IMR-90 (cell line): ENCODE data around the gene NR5A2. TPM values are rescaled to one million over a fixed set of nuclear protein-coding genes. Genes with fewer than 3 reads are reported as not detected.
A peak's percentile ranks its signal among the peaks of the same experiment; 100 is the strongest.

Experiments used
- ATAC-seq: fragments of 200-7000 bp; cut with Tn5 transposase; 2 replicates; pipeline ENCODE4 v1.9.1; 2020; ENCODE audit warnings: low read depth, mild to moderate bottlenecking, moderate library complexity
- BruUV-seq: library from RNA; stranded (reverse); fragments of 400-500 nt; replicated peaks from 2 replicates; lab custom pipeline; 2021; lab: Mats Ljungman, UMichigan
- CTCF ChIA-PET: fragments of 300-600 bp; formaldehyde crosslinking; extraction: SDS; loops from one replicate; lab custom pipeline; 2021; ENCODE audit warnings: antibody characterized with exemption; lab: Yijun Ruan, JAX
- POLR2A ChIA-PET: fragments of 300-600 bp; sonication (Branson Sonifier 250); formaldehyde crosslinking; loops from one replicate; lab custom pipeline; 2022; ENCODE audit warnings: antibody characterized with exemption; ENCODE audit not compliant: unreplicated experiment; lab: Charles Lee
- DNase-seq: peaks from one replicate; pipeline ENCODE4 v3.0.0; 2013
- H2AFZ ChIP-seq: replicated peaks from 2 replicates; pipeline ENCODE3; 2013; ENCODE audit warnings: low read length, mild to moderate bottlenecking; ENCODE audit not compliant: poor library complexity
- H2AK5ac ChIP-seq: 2 replicates; pipeline ENCODE4 v1.6.1; 2013; ENCODE audit warnings: low read depth, low read length, inconsistent platforms
- H2AK9ac ChIP-seq: replicated peaks from 2 replicates; pipeline ENCODE3; 2013; ENCODE audit warnings: mild to moderate bottlenecking, low read depth, low read length, moderate library complexity; ENCODE audit not compliant: poor library complexity
- H2BK120ac ChIP-seq: 2 replicates; pipeline ENCODE4 v1.6.1; 2013; ENCODE audit warnings: low read depth, low read length, inconsistent platforms
- H2BK15ac ChIP-seq: 3 replicates; pipeline ENCODE4 v1.6.1; 2013; ENCODE audit warnings: low read depth, low read length, inconsistent platforms
- H2BK20ac ChIP-seq: 2 replicates; pipeline ENCODE4 v1.6.1; 2013; ENCODE audit warnings: low read depth, mild to moderate bottlenecking, inconsistent platforms, low read length, moderate library complexity
- H2BK5ac ChIP-seq: 2 replicates; pipeline ENCODE4 v1.6.1; 2013; ENCODE audit warnings: mild to moderate bottlenecking, low read depth, low read length, inconsistent platforms; ENCODE audit not compliant: poor library complexity, severe bottlenecking
- H3K14ac ChIP-seq: replicated peaks from 2 replicates; pipeline ENCODE4 v1.6.1; 2013; ENCODE audit warnings: low read depth, low read length, inconsistent platforms
- H3K18ac ChIP-seq: 2 replicates; pipeline ENCODE4 v1.6.1; 2013; ENCODE audit warnings: low read depth, low read length, control low read depth
- H3K23ac ChIP-seq: 2 replicates; pipeline ENCODE4 v1.6.1; 2013; ENCODE audit warnings: low read depth, low read length, inconsistent platforms
- H3K27ac ChIP-seq: 2 replicates; pipeline ENCODE4 v1.5.1; 2013; ENCODE audit warnings: mild to moderate bottlenecking, control low read depth, low read length; ENCODE audit not compliant: insufficient read depth
- H3K27me3 ChIP-seq: 2 replicates; pipeline ENCODE4 v1.6.1; 2013; ENCODE audit warnings: low read length; ENCODE audit not compliant: control insufficient read depth, insufficient read depth
- H3K36me3 ChIP-seq: 2 replicates; pipeline ENCODE4 v1.6.1; 2013; ENCODE audit warnings: low read length, mixed read lengths; ENCODE audit not compliant: control insufficient read depth, insufficient read depth
- H3K4ac ChIP-seq: 2 replicates; pipeline ENCODE4 v1.6.1; 2013; ENCODE audit warnings: low read depth, low read length, inconsistent platforms
- H3K4me1 ChIP-seq: 2 replicates; pipeline ENCODE4 v1.6.1; 2013; ENCODE audit warnings: low read length, mixed read lengths; ENCODE audit not compliant: control insufficient read depth, insufficient read depth
- H3K4me2 ChIP-seq: 2 replicates; pipeline ENCODE4 v1.6.1; 2013; ENCODE audit warnings: low read depth, mild to moderate bottlenecking, control low read depth, low read length, moderate library complexity
- H3K4me3 ChIP-seq: 2 replicates; pipeline ENCODE4 v1.5.1; 2013; ENCODE audit warnings: low read depth, mild to moderate bottlenecking, control low read depth, low read length, moderate library complexity; ENCODE audit not compliant: insufficient read depth
- H3K56ac ChIP-seq: 2 replicates; pipeline ENCODE4 v1.6.1; 2013; ENCODE audit warnings: low read length, inconsistent platforms; ENCODE audit not compliant: insufficient read depth; ENCODE audit errors: extremely low read depth
- H3K79me1 ChIP-seq, 2 experiments: 2 replicates each; pipeline ENCODE4 v1.6.1; 2013; ENCODE audit warnings: low read length in 2 of 2, inconsistent platforms in 1 of 2, low read depth in 1 of 2
- H3K9ac ChIP-seq: 2 replicates; pipeline ENCODE4 v1.6.1; 2013; ENCODE audit warnings: low read depth, low read length, control low read depth
- H3K9me1 ChIP-seq: 2 replicates; pipeline ENCODE4 v1.6.1; 2013; ENCODE audit warnings: low read length, inconsistent platforms; ENCODE audit not compliant: insufficient read depth
- H3K9me3 ChIP-seq: 2 replicates; pipeline ENCODE4 v1.6.1; 2013; ENCODE audit warnings: low read length; ENCODE audit not compliant: control insufficient read depth, insufficient read depth
- H4K20me1 ChIP-seq: 2 replicates; pipeline ENCODE4 v1.6.1; 2013; ENCODE audit warnings: low read length, inconsistent platforms; ENCODE audit not compliant: insufficient read depth
- H4K5ac ChIP-seq: 2 replicates; pipeline ENCODE4 v1.6.1; 2013; ENCODE audit warnings: mild to moderate bottlenecking, low read depth, low read length, control low read depth
- H4K8ac ChIP-seq, 2 experiments: 2 replicates each; pipeline ENCODE4 v1.6.1; 2013; ENCODE audit warnings: low read depth in 2 of 2, low read length in 2 of 2, control low read depth in 1 of 2, inconsistent platforms in 1 of 2
- H4K91ac ChIP-seq: 2 replicates; pipeline ENCODE4 v1.6.1; 2013; ENCODE audit warnings: low read depth, low read length, inconsistent platforms; ENCODE audit not compliant: insufficient read depth
- BHLHE40 ChIP-seq: fragments of 150-350 bp; IDR thresholded peaks from 2 replicates; pipeline ENCODE4 v1.6.1; 2016; ENCODE audit warnings: mild to moderate bottlenecking, low read depth, low read length
- CEBPB ChIP-seq: IDR thresholded peaks from 2 replicates; pipeline ENCODE4 v1.6.1; 2012; ENCODE audit warnings: low read depth, low read length, improper control_type of control experiment
- FOS ChIP-seq: fragments of 150-350 bp; IDR thresholded peaks from 2 replicates; pipeline ENCODE4 v1.6.1; 2016; ENCODE audit warnings: low read depth, low read length
- MAFK ChIP-seq: IDR thresholded peaks from 2 replicates; pipeline ENCODE4 v1.6.1; 2012; ENCODE audit warnings: low read depth, low read length, improper control_type of control experiment
- MAZ ChIP-seq: IDR thresholded peaks from 2 replicates; pipeline ENCODE4 v1.6.1; 2012; ENCODE audit warnings: low read depth, mild to moderate bottlenecking, low read length, improper control_type of control experiment, moderate library complexity, borderline replicate concordance
- MXI1 ChIP-seq: IDR thresholded peaks from 2 replicates; pipeline ENCODE4 v1.6.1; 2012; ENCODE audit warnings: low read depth, mild to moderate bottlenecking, low read length, moderate library complexity, borderline replicate concordance
- NFE2L2 ChIP-seq: fragments of 150-350 bp; IDR thresholded peaks from 2 replicates; pipeline ENCODE4 v1.6.1; 2016; ENCODE audit warnings: low read depth, mild to moderate bottlenecking, low read length
- POLR2A ChIP-seq: IDR thresholded peaks from 2 replicates; pipeline ENCODE4 v1.6.1; 2012; ENCODE audit warnings: mild to moderate bottlenecking, low read depth, low read length
- RAD21 ChIP-seq: IDR thresholded peaks from 2 replicates; pipeline ENCODE4 v1.6.1; 2012; ENCODE audit warnings: low read length, improper control_type of control experiment
- RCOR1 ChIP-seq: IDR thresholded peaks from 2 replicates; pipeline ENCODE4 v1.6.1; 2012; ENCODE audit warnings: mild to moderate bottlenecking, low read length, improper control_type of control experiment; ENCODE audit not compliant: insufficient replicate concordance
- RFX5 ChIP-seq: IDR thresholded peaks from 2 replicates; pipeline ENCODE4 v1.8.0; 2012; ENCODE audit warnings: low read depth, mild to moderate bottlenecking, low read length, moderate library complexity
- SMC3 ChIP-seq: fragments of 150-350 bp; IDR thresholded peaks from 2 replicates; pipeline ENCODE4 v1.6.1; 2016; ENCODE audit warnings: low read depth, mild to moderate bottlenecking, antibody characterized with exemption, low read length, moderate library complexity
- WGBS, 2 experiments: methylation state at CpG; one replicate each; pipeline versions ENCODE4 v1.1.5 to v1.1.7; 2013; ENCODE audit warnings: missing lambda C conversion rate in 2 of 2; ENCODE audit not compliant: insufficient read length in 1 of 2; ENCODE audit errors: extremely low coverage in 2 of 2; 5-methylcytosine and 5-hydroxymethylcytosine counted together
- dilution Hi-C: fragments of 300-500 bp; cut with HindIII; formaldehyde crosslinking; loops from one replicate; pipeline ENCODE4 v1.14.3; 2018; ENCODE audit warnings: low sequenced_read_pairs; ENCODE audit not compliant: unreplicated experiment
- in situ Hi-C: fragments of 300-500 bp; cut with MboI; formaldehyde crosslinking; loops from 3 replicates; pipeline ENCODE4 v1.14.3; 2019; ENCODE audit warnings: low sequenced_read_pairs, inconsistent platforms, mixed read lengths
- intact Hi-C: fragments of 100-400 bp; cut with micrococcal nuclease; formaldehyde crosslinking; loops from 2 replicates; pipeline ENCODE4 v1.10.0; 2022
- polyA plus RNA-seq, 3 experiments: library from polyadenylated mRNA; depleted of rRNA; stranded (reverse); fragments of >200 nt; gene quantifications; 2 replicates each; pipeline ENCODE4 v1.2.3, GENCODE V29; 2012; ENCODE audit warnings: low replicate concordance in 1 of 3
- total RNA-seq: library from RNA; depleted of rRNA; stranded (reverse); fragments of >200 nt; gene quantifications from 2 replicates; pipeline ENCODE4 v1.2.3, GENCODE V29; 2012
- TF ChIP-seq, protein P1 (sequence below): fragments of 150-350 bp; IDR thresholded peaks from 2 replicates; pipeline ENCODE4 v1.6.1; 2017; ENCODE audit warnings: mild to moderate bottlenecking, antibody characterized with exemption, low read length, low read depth
- TF ChIP-seq, protein P2 (sequence below): fragments of 150-350 bp; IDR thresholded peaks from 2 replicates; pipeline ENCODE4 v1.6.1; 2016; ENCODE audit warnings: low read depth, mild to moderate bottlenecking, low read length, moderate library complexity, borderline replicate concordance
- TF ChIP-seq, protein P3 (sequence below): conservative IDR thresholded peaks from 2 replicates; pipeline ENCODE4 v1.5.1; 2012; ENCODE audit warnings: mild to moderate bottlenecking, low read depth, low read length, improper control_type of control experiment

Gene NR5A2
- total and polyA plus RNA-seq, 2 of the 4 experiments (the other 2 are of a cell fraction): 0.03 to 0.18 TPM

DNA sequence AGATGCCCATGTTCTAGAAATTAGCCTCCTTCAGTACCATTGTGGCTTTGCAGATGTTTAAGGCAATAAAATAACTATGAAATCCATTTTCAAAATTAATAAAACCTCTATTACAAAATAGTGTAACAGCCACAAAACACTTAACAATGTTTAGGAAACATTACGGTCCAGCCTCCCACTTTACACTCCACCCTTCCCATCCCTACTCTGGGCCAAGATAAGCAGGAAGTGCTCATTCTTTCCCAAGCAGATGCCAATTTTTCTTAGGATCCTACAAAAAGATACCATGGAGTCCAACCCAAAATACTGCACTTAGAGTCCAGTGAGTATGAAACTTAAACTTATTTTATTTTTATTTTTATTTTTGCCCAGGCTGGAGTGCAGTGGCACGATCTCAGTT, 150.8 kb downstream of the NR5A2 start:
- no peak for TF ChIP-seq BHLHE40
- no peak for TF ChIP-seq MAFK
- no peak for TF ChIP-seq POLR2A
- TF ChIP-seq SMC3: no peak
- TF ChIP-seq CEBPB: no peak
- no peak for TF ChIP-seq NFE2L2
- no peak for TF ChIP-seq RCOR1
- TF ChIP-seq, protein P1, sequence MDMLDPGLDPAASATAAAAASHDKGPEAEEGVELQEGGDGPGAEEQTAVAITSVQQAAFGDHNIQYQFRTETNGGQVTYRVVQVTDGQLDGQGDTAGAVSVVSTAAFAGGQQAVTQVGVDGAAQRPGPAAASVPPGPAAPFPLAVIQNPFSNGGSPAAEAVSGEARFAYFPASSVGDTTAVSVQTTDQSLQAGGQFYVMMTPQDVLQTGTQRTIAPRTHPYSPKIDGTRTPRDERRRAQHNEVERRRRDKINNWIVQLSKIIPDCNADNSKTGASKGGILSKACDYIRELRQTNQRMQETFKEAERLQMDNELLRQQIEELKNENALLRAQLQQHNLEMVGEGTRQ: no peak
- no peak for TF ChIP-seq FOS
- no peak for TF ChIP-seq RFX5
- TF ChIP-seq MAZ: no peak
- no peak for TF ChIP-seq RAD21
- TF ChIP-seq, protein P2, sequence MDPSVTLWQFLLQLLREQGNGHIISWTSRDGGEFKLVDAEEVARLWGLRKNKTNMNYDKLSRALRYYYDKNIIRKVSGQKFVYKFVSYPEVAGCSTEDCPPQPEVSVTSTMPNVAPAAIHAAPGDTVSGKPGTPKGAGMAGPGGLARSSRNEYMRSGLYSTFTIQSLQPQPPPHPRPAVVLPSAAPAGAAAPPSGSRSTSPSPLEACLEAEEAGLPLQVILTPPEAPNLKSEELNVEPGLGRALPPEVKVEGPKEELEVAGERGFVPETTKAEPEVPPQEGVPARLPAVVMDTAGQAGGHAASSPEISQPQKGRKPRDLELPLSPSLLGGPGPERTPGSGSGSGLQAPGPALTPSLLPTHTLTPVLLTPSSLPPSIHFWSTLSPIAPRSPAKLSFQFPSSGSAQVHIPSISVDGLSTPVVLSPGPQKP: no peak
- no peak for TF ChIP-seq MXI1
- TF ChIP-seq, protein P3, sequence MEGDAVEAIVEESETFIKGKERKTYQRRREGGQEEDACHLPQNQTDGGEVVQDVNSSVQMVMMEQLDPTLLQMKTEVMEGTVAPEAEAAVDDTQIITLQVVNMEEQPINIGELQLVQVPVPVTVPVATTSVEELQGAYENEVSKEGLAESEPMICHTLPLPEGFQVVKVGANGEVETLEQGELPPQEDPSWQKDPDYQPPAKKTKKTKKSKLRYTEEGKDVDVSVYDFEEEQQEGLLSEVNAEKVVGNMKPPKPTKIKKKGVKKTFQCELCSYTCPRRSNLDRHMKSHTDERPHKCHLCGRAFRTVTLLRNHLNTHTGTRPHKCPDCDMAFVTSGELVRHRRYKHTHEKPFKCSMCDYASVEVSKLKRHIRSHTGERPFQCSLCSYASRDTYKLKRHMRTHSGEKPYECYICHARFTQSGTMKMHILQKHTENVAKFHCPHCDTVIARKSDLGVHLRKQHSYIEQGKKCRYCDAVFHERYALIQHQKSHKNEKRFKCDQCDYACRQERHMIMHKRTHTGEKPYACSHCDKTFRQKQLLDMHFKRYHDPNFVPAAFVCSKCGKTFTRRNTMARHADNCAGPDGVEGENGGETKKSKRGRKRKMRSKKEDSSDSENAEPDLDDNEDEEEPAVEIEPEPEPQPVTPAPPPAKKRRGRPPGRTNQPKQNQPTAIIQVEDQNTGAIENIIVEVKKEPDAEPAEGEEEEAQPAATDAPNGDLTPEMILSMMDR: no peak
- H3K4me2 ChIP-seq: no peak overlapping the region
- POLR2A ChIA-PET: no interaction called here
- H3K27me3 ChIP-seq: no peaks in the 10 kb centered on the region
- no peaks in the 10 kb centered on the region for H3K36me3 ChIP-seq
- H2AFZ ChIP-seq: no peak overlapping the region
- no peak overlapping the region for H3K4me3 ChIP-seq
- no peak overlapping the region for H2AK9ac ChIP-seq
- H3K14ac ChIP-seq: 0 out of 2 replicates have a peak overlapping the region, but pooled peaks have one; percentile 13
- no peak for ATAC-seq
- in situ Hi-C loops: no loop called here
- no peak overlapping the region; the same call in 1 of the 2 replicates for H3K23ac ChIP-seq
- peak overlapping the region in 1 of 2 experiments; percentile 59; a peak in 1 of 4 replicates for H4K8ac ChIP-seq
- H3K9me1 ChIP-seq: peaks cover 12% of the 10 kb centered on the region
- H3K4ac ChIP-seq: peak overlapping the region; percentile 32; the same call in 1 of the 2 replicates
- H2BK120ac ChIP-seq: peak overlapping the region; percentile 68
- H3K4me1 ChIP-seq: peaks cover 18% of the 10 kb centered on the region
- peak overlapping the region; percentile 81; the same call in 2 of the 3 replicates for H2BK15ac ChIP-seq
- no peaks in the 10 kb centered on the region for H4K20me1 ChIP-seq
- peak overlapping the region; percentile 77; the same call in 1 of the 2 replicates for H2AK5ac ChIP-seq
- intact Hi-C loops: no loop called here
- peak overlapping the region; percentile 57; the same call in 1 of the 2 replicates for H2BK20ac ChIP-seq
- H4K91ac ChIP-seq: 0 out of 2 replicates have a peak overlapping the region, but pooled peaks have one; percentile 18
- no peak for DNase-seq
- CTCF ChIA-PET: no interaction called here
- BruUV-seq: no TSS peak
- peak overlapping the region; percentile 69; the same call in 1 of the 2 replicates for H3K18ac ChIP-seq
- H4K5ac ChIP-seq: no peak overlapping the region
- H3K79me1 ChIP-seq: no peaks in the 10 kb centered on the region
- dilution Hi-C loops: no loop called here
- peak overlapping the region; percentile 75 for H2BK5ac ChIP-seq
- H3K56ac ChIP-seq: no peak overlapping the region
- H3K9me3 ChIP-seq: no peaks in the 10 kb centered on the region
- WGBS, 2 experiments: no CpG with 5 or more reads among the region's 2 CpGs
- no peak overlapping the region for H3K27ac ChIP-seq
- no peak overlapping the region for H3K9ac ChIP-seq
